HepG2 (cell line): ENCODE measurements around the gene ADSL. TPM values are rescaled to one million over a fixed set of nuclear protein-coding genes. Genes with fewer than 3 reads are reported as not detected.

Experiments used
- ETV6 ChIP-seq: sonication (generic); formaldehyde crosslinking; conservative IDR thresholded peaks from 2 replicates; pipeline ENCODE4 v1.4.0; 2020; ENCODE audit warnings: missing genetic modification reagents
- FOXP1 ChIP-seq, 2 experiments: fragments of 450-650 bp in 1 of 2; IDR thresholded peaks; 2 replicates each; pipeline ENCODE4 v1.6.1; 2017 to 2018; ENCODE audit warnings: antibody characterized with exemption in 1 of 2
- GABPA ChIP-seq, 2 experiments: IDR thresholded peaks; 2 replicates each; pipeline ENCODE4 v1.6.1; 2011 to 2016; ENCODE audit warnings: low read depth in 2 of 2, low read length in 1 of 2, missing biosample characterization in 1 of 2, missing genetic modification characterization in 1 of 2
- KIAA2018 ChIP-seq: sonication (generic); formaldehyde crosslinking; IDR thresholded peaks from 2 replicates; pipeline ENCODE4 v1.5.0; 2020; ENCODE audit warnings: mild to moderate bottlenecking, missing genetic modification reagents, borderline replicate concordance
- MYNN ChIP-seq: sonication (generic); formaldehyde crosslinking; IDR thresholded peaks from 2 replicates; pipeline ENCODE4 v1.4.0; 2020; ENCODE audit warnings: mild to moderate bottlenecking, low read depth, missing genetic modification reagents
- MZF1 ChIP-seq: sonication (generic); formaldehyde crosslinking; IDR thresholded peaks from 2 replicates; pipeline ENCODE4 v1.8.1; 2023; ENCODE audit warnings: mild to moderate bottlenecking, missing genetic modification reagents, borderline replicate concordance
- NAIF1 ChIP-seq: sonication (generic); formaldehyde crosslinking; IDR thresholded peaks from 2 replicates; pipeline ENCODE4 v1.5.0; 2020; ENCODE audit warnings: mild to moderate bottlenecking, missing genetic modification reagents, borderline replicate concordance
- PREB ChIP-seq: sonication (generic); formaldehyde crosslinking; IDR thresholded peaks from 2 replicates; pipeline ENCODE4 v1.4.0; 2020; ENCODE audit warnings: missing genetic modification reagents
- RORA ChIP-seq: sonication (generic); formaldehyde crosslinking; IDR thresholded peaks from 2 replicates; pipeline ENCODE4 v1.5.0; 2020; ENCODE audit warnings: mild to moderate bottlenecking, missing genetic modification reagents, moderate library complexity
- SP4 ChIP-seq: sonication (generic); formaldehyde crosslinking; IDR thresholded peaks from 2 replicates; pipeline ENCODE4 v1.8.1; 2023; ENCODE audit warnings: mild to moderate bottlenecking, missing genetic modification reagents
- ZC3H4 ChIP-seq: sonication (generic); formaldehyde crosslinking; IDR thresholded peaks from 2 replicates; pipeline ENCODE4 v1.4.0; 2020; ENCODE audit warnings: missing genetic modification reagents, borderline replicate concordance
- ZNF274 ChIP-seq: sonication (generic); formaldehyde crosslinking; IDR thresholded peaks from 2 replicates; pipeline ENCODE4 v1.5.1; 2020; ENCODE audit warnings: mild to moderate bottlenecking, missing genetic modification reagents
- ZNF329 ChIP-seq: sonication (generic); formaldehyde crosslinking; IDR thresholded peaks from 2 replicates; pipeline ENCODE4 v1.9.0; 2021; ENCODE audit warnings: low read depth, mild to moderate bottlenecking, missing genetic modification reagents
- ZNF33A ChIP-seq: sonication (generic); formaldehyde crosslinking; IDR thresholded peaks from 2 replicates; pipeline ENCODE4 v1.5.1; 2020; ENCODE audit warnings: missing genetic modification reagents, mild to moderate bottlenecking, moderate library complexity, borderline replicate concordance
- ZNF550 ChIP-seq: sonication (generic); formaldehyde crosslinking; IDR thresholded peaks from 2 replicates; pipeline ENCODE4 v1.4.0; 2020; ENCODE audit warnings: mild to moderate bottlenecking, missing genetic modification reagents, borderline replicate concordance
- ZNF570 ChIP-seq: sonication (generic); formaldehyde crosslinking; IDR thresholded peaks from 2 replicates; pipeline ENCODE4 v1.4.0; 2020; ENCODE audit warnings: mild to moderate bottlenecking, missing genetic modification reagents, borderline replicate concordance
- ZNF652 ChIP-seq: IDR thresholded peaks from 2 replicates; pipeline ENCODE4 v1.6.1; 2016; ENCODE audit warnings: low read depth, borderline replicate concordance
- ZNF83 ChIP-seq: sonication (generic); formaldehyde crosslinking; IDR thresholded peaks from 2 replicates; pipeline ENCODE4 v1.4.0; 2020; ENCODE audit warnings: missing genetic modification reagents, mild to moderate bottlenecking, borderline replicate concordance
- polyA plus RNA-seq, 8 experiments: library from polyadenylated mRNA; depleted of rRNA in 3 of 8; stranded (reverse) in 7 of 8; unstranded in 1 of 8; fragments of >200 nt; fragmentation: Illumina TruSeq in 4 of 8; extraction: Trizol in 4 of 8; gene quantifications; 2 replicates each; pipeline versions ENCODE4 v1.2.1 to v1.2.3, GENCODE V29; 2011 to 2016; ENCODE audit warnings: low read depth in 4 of 8, missing spikeins in 1 of 8, mixed read lengths in 1 of 8; ENCODE audit not compliant: insufficient read depth in 1 of 8
- total RNA-seq, 5 experiments: library from RNA; depleted of rRNA; stranded (reverse); fragments of >200 nt; fragmentation: Illumina TruSeq; extraction: Trizol; gene quantifications; 2 replicates each; pipeline ENCODE4 v1.2.3, GENCODE V29; 2016; ENCODE audit warnings: low read depth in 1 of 5

Gene ADSL
- total and polyA plus RNA-seq, 2 of the 13 experiments (the other 11 are each of a cell fraction or from before 2014, with no cell fraction given), result 123 to 174 TPM

- TF ChIP-seq KIAA2018 (CRISPR knock-in tag) (peak; percentile 88; the same call in 1 of the 2 replicates), ZNF570 (CRISPR knock-in tag) (0 out of 2 replicates have a peak, but pooled peaks have one; percentile 44), ZNF652 (peak; percentile 32; the same call in 1 of the 2 replicates), ETV6 (CRISPR knock-in tag) (peak; percentile 62), RORA (CRISPR knock-in tag) (0 out of 2 replicates have a peak, but pooled peaks have one; percentile 22), ZNF329 (CRISPR knock-in tag) (peak; percentile 81), ZNF83 (no peak), GABPA (IDR thresholded peaks at IDR 0.05; ENCODE audit: low read depth, low read length) (peak; percentile 97), GABPA (CRISPR knock-in tag; IDR thresholded peaks at IDR 0.05; ENCODE audit: low read depth) (peak; percentile 99), ZNF550 (CRISPR knock-in tag) (peak; percentile 83; the same call in 1 of the 2 replicates), MYNN (no peak), ZNF274 (peak; percentile 95), ZC3H4 (CRISPR knock-in tag) (no peak), NAIF1 (CRISPR knock-in tag) (no peak), PREB (CRISPR knock-in tag) (no peak), ZNF33A (CRISPR knock-in tag) (peak; percentile 55; the same call in 1 of the 2 replicates), FOXP1 (IDR thresholded peaks at IDR 0.05) (no peak), FOXP1 (CRISPR knock-in tag; IDR thresholded peaks at IDR 0.05) (no peak), MZF1 (CRISPR knock-in tag) (no peak), SP4 (CRISPR knock-in tag) (peak; percentile 89)
Observed at GRCh38 chr22:40346185-40347118, at the start of gene ADSL (continued).
